ENCODE data around the gene UPF2.

Gene UPF2

DNA sequence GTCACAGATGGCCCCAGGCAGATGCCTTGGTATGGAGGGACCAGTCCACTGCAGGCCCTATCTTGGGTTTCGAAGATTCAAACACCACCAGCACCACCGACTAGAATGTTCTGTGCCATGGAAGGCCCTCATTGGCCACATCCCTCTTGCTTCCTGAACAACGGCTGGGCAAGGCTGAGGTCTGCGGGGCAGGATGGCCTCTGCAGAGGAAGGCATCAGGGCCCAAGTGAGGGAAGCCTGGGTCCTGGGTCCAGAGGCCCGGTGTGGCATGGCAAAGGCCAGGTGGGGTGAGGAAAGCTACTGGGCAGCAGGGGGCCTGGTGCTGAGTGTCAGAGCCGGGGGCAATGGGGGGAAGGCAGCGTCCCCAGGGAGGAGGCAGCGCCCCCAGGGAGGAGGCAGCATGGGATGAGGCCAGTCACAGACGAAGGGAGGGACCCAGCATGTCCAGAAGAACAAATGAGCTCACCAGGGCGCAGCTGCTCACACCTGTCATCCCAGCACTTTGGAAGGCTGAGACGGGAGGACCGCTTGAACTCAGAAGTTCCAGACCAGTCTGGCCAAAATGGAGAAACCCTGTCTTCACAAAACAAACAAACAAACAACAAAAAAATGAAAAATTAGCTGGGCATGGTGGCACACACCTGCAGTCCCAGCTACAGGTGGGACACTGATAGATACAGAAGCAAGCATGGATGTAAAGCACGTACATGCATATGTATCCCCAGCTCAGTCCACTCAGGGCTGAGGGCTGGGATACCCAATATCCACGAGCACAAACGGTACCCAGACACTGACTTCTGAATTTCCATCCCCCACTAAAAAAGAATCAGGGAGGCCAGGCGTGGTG, 155.0 kb downstream of the UPF2 start:
- no peak overlapping the region for H3K4me3 ChIP-seq (ENCODE audit: low read depth in 1 of 2, low read length in 2 of 2)
- no peaks in the 10 kb centered on the region for H3K4me1 ChIP-seq (ENCODE audit: insufficient read depth, low read length)
- no peaks in the 10 kb centered on the region for H3K27me3 ChIP-seq (ENCODE audit: control insufficient read depth in 1 of 2, insufficient read depth in 2 of 2, low read length in 2 of 2)
- H3K36me3 ChIP-seq (ENCODE audit: insufficient read depth, low read length): no peaks in the 10 kb centered on the region
- no peak overlapping the region for H3K27ac ChIP-seq (ENCODE audit: low read depth, low read length)
- H3K9ac ChIP-seq (ENCODE audit: low read length): no peak overlapping the region
- no peaks in the 10 kb centered on the region for H3K9me3 ChIP-seq (ENCODE audit: low read length)

DNA sequence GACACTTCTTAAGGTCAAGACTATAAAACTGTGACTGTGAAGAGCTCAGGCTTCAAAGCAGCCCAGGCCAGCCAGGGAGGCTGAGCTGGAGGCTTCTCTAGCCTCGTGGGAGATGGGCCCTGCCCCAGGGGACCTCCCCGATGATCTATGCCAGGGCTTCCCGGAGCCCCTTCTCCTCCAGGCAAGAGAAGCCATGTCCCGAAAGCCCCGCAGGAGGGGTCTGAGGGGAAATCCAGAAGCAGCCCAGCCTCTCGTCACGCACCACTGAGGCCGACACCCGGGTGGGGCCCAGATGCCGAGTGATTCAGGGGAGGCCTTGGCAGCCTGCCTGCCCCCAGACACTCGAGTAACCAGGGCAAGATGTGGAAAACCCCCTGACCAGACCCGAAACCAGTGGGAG, 155.8 kb downstream of the UPF2 start:
- Histone ChIP-seq H3K4me1 (ENCODE audit: insufficient read depth, low read length) (no peaks in the 10 kb centered on the region), H3K36me3 (ENCODE audit: insufficient read depth, low read length) (no peaks in the 10 kb centered on the region), H3K4me3 (ENCODE audit: low read depth in 1 of 2, low read length in 2 of 2) (no peak overlapping the region), H3K27ac (ENCODE audit: low read depth, low read length) (no peak overlapping the region), H3K9ac (ENCODE audit: low read length) (no peak overlapping the region), H3K27me3 (ENCODE audit: control insufficient read depth in 1 of 2, insufficient read depth in 2 of 2, low read length in 2 of 2) (no peaks in the 10 kb centered on the region), H3K9me3 (ENCODE audit: low read length) (no peaks in the 10 kb centered on the region)

DNA sequence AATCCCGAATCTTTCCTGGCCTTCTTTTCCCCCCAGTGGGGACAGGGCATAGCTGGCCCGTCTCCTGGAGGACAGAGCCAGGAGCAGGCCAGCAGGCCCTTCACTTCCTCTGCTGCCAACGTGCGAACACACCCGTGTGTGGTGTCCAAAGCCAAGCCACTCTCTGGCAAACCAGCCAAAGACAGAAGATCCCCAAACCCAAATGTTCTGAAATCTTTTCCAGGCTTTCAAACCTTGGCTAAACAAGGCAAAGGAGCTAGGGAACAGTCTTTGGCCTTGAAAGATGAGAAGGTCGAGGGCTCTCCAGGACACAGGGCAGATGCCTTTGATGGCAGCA, 156.5 kb downstream of the UPF2 start:
- no peaks in the 10 kb centered on the region for H3K4me1 ChIP-seq (ENCODE audit: insufficient read depth, low read length)
- H3K27me3 ChIP-seq (ENCODE audit: control insufficient read depth in 1 of 2, insufficient read depth in 2 of 2, low read length in 2 of 2): no peaks in the 10 kb centered on the region
- H3K27ac ChIP-seq (ENCODE audit: low read depth, low read length): no peak overlapping the region
- H3K36me3 ChIP-seq (ENCODE audit: insufficient read depth, low read length): no peaks in the 10 kb centered on the region
- H3K9me3 ChIP-seq (ENCODE audit: low read length): no peaks in the 10 kb centered on the region
- H3K9ac ChIP-seq (ENCODE audit: low read length): no peak overlapping the region
- no peak overlapping the region for H3K4me3 ChIP-seq (ENCODE audit: low read depth in 1 of 2, low read length in 2 of 2)

GRCh38 chr10:11885437-11886137, 157.0 kb downstream of the UPF2 start:
- no peaks in the 10 kb centered on the region for H3K36me3 ChIP-seq (ENCODE audit: insufficient read depth, low read length)
- no peak overlapping the region for H3K9ac ChIP-seq (ENCODE audit: low read length)
- H3K27me3 ChIP-seq (ENCODE audit: control insufficient read depth in 1 of 2, insufficient read depth in 2 of 2, low read length in 2 of 2): no peaks in the 10 kb centered on the region
- H3K9me3 ChIP-seq (ENCODE audit: low read length): no peaks in the 10 kb centered on the region
- H3K4me3 ChIP-seq (ENCODE audit: low read depth in 1 of 2, low read length in 2 of 2): no peak overlapping the region
- no peak overlapping the region for H3K27ac ChIP-seq (ENCODE audit: low read depth, low read length)
- no peaks in the 10 kb centered on the region for H3K4me1 ChIP-seq (ENCODE audit: insufficient read depth, low read length)

GRCh38 chr10:11884706-11885423, 157.7 kb downstream of the UPF2 start:
- no peak overlapping the region for H3K9ac ChIP-seq (ENCODE audit: low read length)
- no peak overlapping the region for H3K4me3 ChIP-seq (ENCODE audit: low read depth in 1 of 2, low read length in 2 of 2)
- H3K4me1 ChIP-seq (ENCODE audit: insufficient read depth, low read length): no peaks in the 10 kb centered on the region
- H3K27me3 ChIP-seq (ENCODE audit: control insufficient read depth in 1 of 2, insufficient read depth in 2 of 2, low read length in 2 of 2): no peaks in the 10 kb centered on the region
- no peaks in the 10 kb centered on the region for H3K36me3 ChIP-seq (ENCODE audit: insufficient read depth, low read length)
- H3K9me3 ChIP-seq (ENCODE audit: low read length): no peaks in the 10 kb centered on the region
- H3K27ac ChIP-seq (ENCODE audit: low read depth, low read length): no peak overlapping the region

- no peak overlapping the region for H3K4me3 ChIP-seq (ENCODE audit: low read depth in 1 of 2, low read length in 2 of 2)
- no peaks in the 10 kb centered on the region for H3K36me3 ChIP-seq (ENCODE audit: insufficient read depth, low read length)
- H3K27ac ChIP-seq (ENCODE audit: low read depth, low read length): no peak overlapping the region
- no peaks in the 10 kb centered on the region for H3K4me1 ChIP-seq (ENCODE audit: insufficient read depth, low read length)
- no peaks in the 10 kb centered on the region for H3K9me3 ChIP-seq (ENCODE audit: low read length)
- no peak overlapping the region for H3K9ac ChIP-seq (ENCODE audit: low read length)
- no peaks in the 10 kb centered on the region for H3K27me3 ChIP-seq (ENCODE audit: control insufficient read depth in 1 of 2, insufficient read depth in 2 of 2, low read length in 2 of 2)
Measured at GRCh38 chr10:11882646-11883375, 159.8 kb downstream of the UPF2 start.

GRCh38 chr10:11881477-11882417, 160.9 kb downstream of the UPF2 start:
- H3K9me3 ChIP-seq (ENCODE audit: low read length): no peaks in the 10 kb centered on the region
- no peaks in the 10 kb centered on the region for H3K27me3 ChIP-seq (ENCODE audit: control insufficient read depth in 1 of 2, insufficient read depth in 2 of 2, low read length in 2 of 2)
- no peak overlapping the region for H3K4me3 ChIP-seq (ENCODE audit: low read depth in 1 of 2, low read length in 2 of 2)
- H3K27ac ChIP-seq (ENCODE audit: low read depth, low read length): no peak overlapping the region
- no peaks in the 10 kb centered on the region for H3K36me3 ChIP-seq (ENCODE audit: insufficient read depth, low read length)
- H3K9ac ChIP-seq (ENCODE audit: low read length): no peak overlapping the region
- no peaks in the 10 kb centered on the region for H3K4me1 ChIP-seq (ENCODE audit: insufficient read depth, low read length)

GRCh38 chr10:11881030-11881476, 161.6 kb downstream of the UPF2 start:
- H3K27ac ChIP-seq (ENCODE audit: low read depth, low read length): no peak overlapping the region
- H3K27me3 ChIP-seq (ENCODE audit: control insufficient read depth in 1 of 2, insufficient read depth in 2 of 2, low read length in 2 of 2): no peaks in the 10 kb centered on the region
- no peak overlapping the region for H3K9ac ChIP-seq (ENCODE audit: low read length)
- no peaks in the 10 kb centered on the region for H3K36me3 ChIP-seq (ENCODE audit: insufficient read depth, low read length)
- H3K4me1 ChIP-seq (ENCODE audit: insufficient read depth, low read length): peaks cover 2% of the 10 kb centered on the region
- no peaks in the 10 kb centered on the region for H3K9me3 ChIP-seq (ENCODE audit: low read length)
- no peak overlapping the region for H3K4me3 ChIP-seq (ENCODE audit: low read depth in 1 of 2, low read length in 2 of 2)

DNA sequence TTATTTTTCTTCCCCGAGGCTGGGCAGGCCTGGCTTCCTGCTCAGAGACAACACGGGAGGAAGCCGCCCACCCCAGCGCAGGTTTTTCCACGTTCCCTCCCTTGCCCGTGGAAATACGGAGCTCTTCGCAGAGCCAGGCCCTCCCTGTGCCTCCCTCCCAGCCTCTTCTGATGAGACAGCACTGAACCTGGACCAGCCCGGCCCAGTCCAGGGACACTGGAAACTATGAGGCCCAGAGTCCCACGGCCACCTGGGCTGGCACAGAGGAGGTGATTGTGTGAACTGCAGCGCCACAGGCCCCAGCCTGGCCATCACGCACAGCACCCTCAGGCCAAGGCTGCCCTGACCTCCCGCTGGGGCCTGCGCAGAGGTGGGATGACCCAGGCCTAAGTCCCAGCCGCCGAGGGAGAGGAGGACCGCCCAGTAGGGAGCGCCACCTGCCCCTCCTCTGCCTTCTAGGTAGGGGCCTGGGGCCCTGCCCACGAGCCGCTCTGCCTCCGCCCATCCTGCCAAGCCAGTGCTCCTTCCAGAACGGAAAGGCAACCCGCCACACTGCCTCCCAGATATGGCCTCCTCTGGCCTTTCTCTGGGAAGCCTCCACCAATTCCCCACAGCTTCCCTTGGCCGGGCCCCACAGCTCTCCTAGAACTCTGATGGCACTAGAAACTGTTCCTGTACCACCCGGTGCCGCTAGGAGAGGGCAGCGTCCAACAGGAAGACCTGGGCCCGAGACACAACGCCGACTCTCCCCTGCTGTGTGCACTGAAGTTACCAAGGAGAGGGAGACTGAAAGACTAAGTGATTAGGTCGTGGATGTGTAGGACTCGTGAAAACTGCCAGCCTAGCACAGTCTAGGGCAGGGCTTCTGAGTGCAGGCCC, 162.2 kb downstream of the UPF2 start:
- Histone ChIP-seq H3K36me3 (ENCODE audit: insufficient read depth, low read length) (no peaks in the 10 kb centered on the region), H3K27me3 (ENCODE audit: control insufficient read depth in 1 of 2, insufficient read depth in 2 of 2, low read length in 2 of 2) (no peaks in the 10 kb centered on the region), H3K4me1 (ENCODE audit: insufficient read depth, low read length) (peaks cover 9% of the 10 kb centered on the region), H3K9me3 (ENCODE audit: low read length) (no peaks in the 10 kb centered on the region), H3K9ac (ENCODE audit: low read length) (no peak overlapping the region), H3K27ac (ENCODE audit: low read depth, low read length) (no peak overlapping the region), H3K4me3 (ENCODE audit: low read depth in 1 of 2, low read length in 2 of 2) (no peak overlapping the region)
